ENCODE data around the gene PRLR. TPM values are rescaled to one million over a fixed set of nuclear protein-coding genes. Genes with fewer than 3 reads are reported as not detected.

Gene PRLR
- total RNA-seq, 1 donor from 2014 or later, result 13.3 TPM

GRCh38 chr5:35026280-35026840, 203.9 kb downstream of the PRLR start:
- no peaks in the 10 kb centered on the region for H3K4me1 ChIP-seq

GRCh38 chr5:35024911-35025510, 205.3 kb downstream of the PRLR start:
- no peaks in the 10 kb centered on the region for H3K36me3 ChIP-seq
- DNase-seq (ENCODE audit: extremely low spot score in 2 of 2), result no peak
- H3K9me3 ChIP-seq, result no peaks in the 10 kb centered on the region
- no peaks in the 10 kb centered on the region for H3K4me1 ChIP-seq
- H3K4me3 ChIP-seq, result no peak overlapping the region
- no peak for TF ChIP-seq CTCF (IDR thresholded peaks at IDR 0.05)
- TF ChIP-seq POLR2A (IDR thresholded peaks at IDR 0.05), result no peak
- TF ChIP-seq POLR2AphosphoS5 (IDR thresholded peaks at IDR 0.05; ENCODE audit: insufficient read depth in 1 of 2, low read depth in 1 of 2), result no peak
- H3K27ac ChIP-seq, result no peak overlapping the region
- no peaks in the 10 kb centered on the region for H3K27me3 ChIP-seq
- intact Hi-C loops (cut with DNase I), result no loop called here

More at GRCh38 chr5:35026280-35026840, 203.9 kb downstream of the PRLR start:
- TF ChIP-seq POLR2AphosphoS5 (IDR thresholded peaks at IDR 0.05; ENCODE audit: insufficient read depth in 1 of 2, low read depth in 1 of 2) (no peak), POLR2A (IDR thresholded peaks at IDR 0.05) (no peak), CTCF (IDR thresholded peaks at IDR 0.05) (no peak)
- Histone ChIP-seq H3K9me3 (no peaks in the 10 kb centered on the region), H3K27me3 (no peaks in the 10 kb centered on the region), H3K36me3 (no peaks in the 10 kb centered on the region), H3K4me3 (no peak overlapping the region), H3K27ac (peak overlapping the region; percentile 23)
- intact Hi-C loops (cut with DNase I), result no loop called here
- no peak for DNase-seq (ENCODE audit: extremely low spot score in 2 of 2)

GRCh38 chr5:35023391-35024178, 206.7 kb downstream of the PRLR start:
- TF ChIP-seq POLR2A (IDR thresholded peaks at IDR 0.05), result no peak
- no peak for TF ChIP-seq CTCF (IDR thresholded peaks at IDR 0.05)
- no peak for TF ChIP-seq POLR2AphosphoS5 (IDR thresholded peaks at IDR 0.05; ENCODE audit: insufficient read depth in 1 of 2, low read depth in 1 of 2)
- intact Hi-C loops (cut with DNase I), result no loop called here

GRCh38 chr5:35016174-35017051, 213.9 kb downstream of the PRLR start:
- intact Hi-C loops (cut with DNase I), result no loop called here
- no peaks in the 10 kb centered on the region for H3K4me1 ChIP-seq
- no peaks in the 10 kb centered on the region for H3K9me3 ChIP-seq
- no peaks in the 10 kb centered on the region for H3K36me3 ChIP-seq
- DNase-seq (ENCODE audit: extremely low spot score in 2 of 2), result no peak
- no peak overlapping the region for H3K4me3 ChIP-seq
- TF ChIP-seq POLR2A (IDR thresholded peaks at IDR 0.05) (no peak), CTCF (IDR thresholded peaks at IDR 0.05) (no peak), POLR2AphosphoS5 (IDR thresholded peaks at IDR 0.05; ENCODE audit: insufficient read depth in 1 of 2, low read depth in 1 of 2) (no peak)
- no peaks in the 10 kb centered on the region for H3K27me3 ChIP-seq
- H3K27ac ChIP-seq, result no peak overlapping the region

More at GRCh38 chr5:35023391-35024178, 206.7 kb downstream of the PRLR start:
- DNase-seq (ENCODE audit: extremely low spot score in 2 of 2), result no peak
- H3K9me3 ChIP-seq, result no peaks in the 10 kb centered on the region
- H3K27ac ChIP-seq, result no peak overlapping the region
- no peaks in the 10 kb centered on the region for H3K4me1 ChIP-seq
- H3K36me3 ChIP-seq, result no peaks in the 10 kb centered on the region
- no peaks in the 10 kb centered on the region for H3K27me3 ChIP-seq
- no peak overlapping the region for H3K4me3 ChIP-seq
